RPMI8226 (cell line): ENCODE measurements around the gene CACHD1.

Experiments
- DNase-seq: peaks from one replicate; pipeline ENCODE4 v3.0.0-alpha.2; 2015

The CACHD1 gene

GRCh38 chr1:64555947-64556346 is 86.0 kb downstream of the CACHD1 start:
- DNase-seq = no peak

DNA sequence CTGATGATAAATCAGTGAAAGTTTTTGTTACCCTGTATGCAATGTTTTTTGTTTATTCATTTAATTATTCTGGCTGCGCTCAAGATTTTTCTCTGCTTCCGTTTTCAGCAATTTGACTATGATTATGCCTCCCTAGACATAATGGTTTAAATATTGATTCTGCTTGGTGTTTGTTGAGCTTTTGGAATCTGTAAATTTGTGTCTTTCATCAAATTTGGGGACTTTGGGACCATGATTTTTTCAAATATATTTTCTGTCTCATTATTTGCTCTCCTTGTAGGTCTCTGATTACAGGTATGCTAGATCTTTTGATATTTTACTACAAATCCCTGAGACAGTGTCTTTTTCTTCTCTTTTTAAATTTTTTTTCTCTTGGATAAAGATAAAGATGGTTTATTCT is 92.1 kb downstream of the CACHD1 start:
- no peak for DNase-seq

- DNase-seq = no peak
Observed at GRCh38 chr1:64563958-64564565, 94.1 kb downstream of the CACHD1 start.

DNA sequence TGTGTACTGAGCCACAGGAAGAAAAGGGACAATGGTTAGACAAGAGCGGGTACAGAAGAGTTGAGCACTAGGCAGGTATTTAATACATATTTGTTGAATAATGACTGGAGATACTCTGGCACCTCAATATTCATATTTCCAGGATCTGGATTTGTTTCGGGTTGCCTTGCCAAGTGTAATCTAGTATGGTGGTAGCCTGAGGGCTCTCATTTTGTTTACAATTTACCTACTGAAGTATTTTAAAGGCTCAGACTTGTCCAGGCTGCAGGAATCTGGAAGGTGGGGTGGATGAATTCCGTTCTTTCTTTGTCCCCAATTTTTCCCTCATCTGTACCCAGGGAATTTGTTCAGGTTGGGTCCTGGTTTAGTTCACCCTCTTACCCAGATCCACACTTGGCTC is 95.0 kb downstream of the CACHD1 start:
- DNase-seq = no peak

GRCh38 chr1:64567426-64568170 is 97.7 kb downstream of the CACHD1 start:
- DNase-seq = no peak

DNA sequence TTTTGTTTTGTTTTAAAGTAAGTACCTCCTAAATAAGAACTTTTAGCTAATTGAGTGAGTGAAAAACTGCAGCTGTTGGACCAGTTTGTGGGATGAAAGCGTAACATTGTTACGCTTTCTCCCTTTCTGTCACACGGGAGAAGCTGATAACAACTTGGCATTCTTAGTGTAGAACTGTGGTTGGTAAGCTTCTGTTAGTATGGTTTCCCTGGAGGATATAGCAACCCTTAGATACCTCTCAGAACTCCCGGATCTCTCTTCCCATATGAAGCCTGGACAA is 98.2 kb downstream of the CACHD1 start:
- DNase-seq = no peak

GRCh38 chr1:64569411-64569810 is 99.5 kb downstream of the CACHD1 start:
- DNase-seq = no peak

- no peak for DNase-seq
Observed at GRCh38 chr1:64570267-64570855, 100.4 kb downstream of the CACHD1 start.

DNA sequence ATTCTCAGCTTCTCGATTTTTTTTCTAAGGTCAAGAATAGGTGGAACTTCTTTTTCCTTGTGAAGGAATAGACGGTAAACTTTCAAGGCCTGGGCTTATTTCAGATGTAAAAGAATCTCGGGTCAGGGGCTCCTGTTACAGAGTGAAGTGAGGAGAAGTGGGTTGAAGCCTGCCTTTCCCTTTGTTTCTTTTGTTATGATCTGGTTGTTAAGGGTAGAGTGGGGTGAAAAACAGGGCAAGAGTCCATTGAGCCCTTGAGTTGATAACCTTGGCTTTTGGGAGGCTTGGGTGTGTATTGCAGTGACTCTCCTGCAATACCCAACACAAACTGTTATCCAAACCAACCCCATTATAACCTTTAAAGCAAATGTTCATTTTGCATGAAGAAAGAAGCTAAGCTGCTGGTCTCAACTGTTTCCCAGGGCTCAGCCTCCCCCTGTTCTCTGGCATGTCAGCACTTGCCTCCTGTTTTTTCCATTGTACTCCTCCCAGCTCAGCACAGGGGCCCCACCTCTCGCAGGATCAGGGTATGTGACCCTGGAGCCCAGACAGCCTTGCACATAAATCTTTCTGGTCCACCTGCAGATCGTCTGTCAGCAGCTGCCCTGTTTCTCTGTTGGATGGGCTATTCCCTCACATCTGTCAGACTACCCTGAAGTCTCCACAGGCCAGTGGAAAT is 102.4 kb downstream of the CACHD1 start:
- DNase-seq = no peak

DNA sequence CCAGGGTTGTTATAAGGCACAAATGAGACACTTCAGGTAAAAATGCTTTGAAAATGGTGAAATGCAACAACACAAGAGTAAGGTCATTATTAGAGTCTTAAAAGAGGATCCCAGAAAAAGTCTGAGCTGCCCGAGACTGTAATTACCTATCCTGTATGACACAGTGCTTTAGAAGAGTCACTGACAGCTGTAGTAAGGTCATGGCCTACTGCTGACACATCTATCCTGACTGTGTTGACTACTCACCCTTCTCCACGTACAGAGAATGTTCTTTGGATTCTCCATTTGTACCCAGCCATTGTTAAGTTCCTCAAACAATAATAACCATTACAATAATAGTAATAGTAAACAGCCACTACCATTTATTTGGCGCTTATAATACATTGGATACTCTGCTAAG is 104.4 kb downstream of the CACHD1 start:
- no peak for DNase-seq

GRCh38 chr1:64575881-64576676 is 106.2 kb downstream of the CACHD1 start:
- no peak for DNase-seq

DNA sequence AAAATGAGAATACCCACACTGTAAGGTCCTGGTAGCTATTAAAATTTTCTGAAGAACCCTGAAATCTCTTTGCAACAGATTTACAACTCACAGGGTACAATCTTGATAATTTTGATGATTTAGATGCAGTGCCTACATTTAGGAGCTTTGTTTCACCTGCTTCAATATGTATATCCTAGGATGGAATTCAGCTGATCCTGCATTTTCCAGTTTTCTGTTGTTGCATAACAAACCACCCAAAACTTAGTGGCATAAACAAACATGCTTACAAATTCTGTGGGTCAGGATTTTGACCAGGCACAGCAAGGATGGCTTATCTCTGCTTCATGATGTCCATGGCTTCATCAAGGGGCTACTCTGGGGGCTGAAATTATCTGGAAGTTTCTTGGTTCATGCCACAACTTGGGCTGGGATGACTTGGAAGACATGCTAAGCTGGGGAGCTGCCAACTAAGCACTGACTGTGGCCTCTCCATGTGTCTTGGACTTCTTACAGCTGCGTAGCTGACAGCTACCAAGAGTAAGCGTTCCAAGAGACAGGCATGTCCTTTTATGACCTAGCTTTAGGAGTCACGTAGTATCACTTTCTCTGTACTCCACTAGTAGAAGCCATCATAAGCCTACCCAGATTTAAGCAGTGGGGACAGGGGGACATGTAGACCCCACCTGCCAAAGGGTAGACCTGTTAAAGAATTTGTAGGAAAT is 108.5 kb downstream of the CACHD1 start:
- DNase-seq = no peak

GRCh38 chr1:64579767-64580166 is 109.8 kb downstream of the CACHD1 start:
- no peak for DNase-seq

GRCh38 chr1:64581135-64581842 is 111.4 kb downstream of the CACHD1 start:
- DNase-seq = no peak

- DNase-seq = no peak
Observed at GRCh38 chr1:64581843-64582185, 111.9 kb downstream of the CACHD1 start.

DNA sequence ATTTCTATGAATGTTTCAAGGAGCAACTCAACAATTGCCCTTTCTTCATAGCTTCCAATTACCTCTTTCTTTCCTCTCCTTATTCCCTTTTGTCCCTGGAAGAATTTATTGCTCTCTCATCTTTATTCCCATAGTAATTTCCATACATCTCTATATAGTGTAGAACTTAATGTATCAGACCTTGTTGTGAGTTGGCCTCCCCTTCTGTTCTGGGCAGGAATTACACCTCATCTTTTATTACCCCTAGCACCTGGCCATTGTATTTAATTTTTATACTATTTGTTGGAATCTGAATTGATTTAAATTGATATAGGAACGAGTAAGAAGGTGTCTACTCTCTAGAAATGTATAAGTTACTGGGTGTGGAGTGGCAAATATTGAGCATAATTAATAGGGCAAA is 114.5 kb downstream of the CACHD1 start:
- DNase-seq = no peak

GRCh38 chr1:64588876-64589275 is 118.9 kb downstream of the CACHD1 start:
- DNase-seq = no peak

- DNase-seq = no peak
Observed at GRCh38 chr1:64590316-64590715, 120.4 kb downstream of the CACHD1 start.

GRCh38 chr1:64594446-64594845 is 124.5 kb downstream of the CACHD1 start:
- no peak for DNase-seq

DNA sequence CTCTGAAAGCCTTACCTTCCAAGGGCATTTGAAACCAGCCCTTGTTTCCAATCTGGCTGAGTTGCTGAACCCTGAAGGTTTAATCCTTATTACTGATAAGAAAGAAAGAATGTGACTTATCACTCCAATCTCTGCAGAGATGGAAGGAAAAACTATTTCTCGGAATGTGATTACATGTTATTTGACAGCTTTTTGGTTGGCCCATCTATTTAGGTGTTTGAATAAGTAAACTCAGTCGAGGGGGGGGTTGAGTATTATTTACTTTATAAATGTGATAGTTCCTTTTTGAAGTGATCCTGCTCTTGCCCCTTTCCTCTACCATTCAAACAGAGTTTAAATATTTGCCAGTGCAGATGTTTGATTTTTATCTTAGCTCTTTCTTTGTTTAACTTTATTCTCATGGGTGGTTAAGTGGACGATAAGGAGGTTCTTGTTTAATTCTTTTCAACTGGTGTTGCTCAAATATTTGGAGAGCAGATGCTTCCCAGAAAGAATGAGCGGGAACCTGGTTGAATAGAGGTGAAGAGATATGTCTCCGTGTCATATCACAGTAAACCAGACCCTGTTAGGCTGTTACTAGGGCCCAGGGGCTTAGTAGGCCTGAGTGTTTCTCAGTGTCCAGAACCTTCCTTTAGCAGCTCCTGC is 126.1 kb downstream of the CACHD1 start:
- DNase-seq = no peak

DNA sequence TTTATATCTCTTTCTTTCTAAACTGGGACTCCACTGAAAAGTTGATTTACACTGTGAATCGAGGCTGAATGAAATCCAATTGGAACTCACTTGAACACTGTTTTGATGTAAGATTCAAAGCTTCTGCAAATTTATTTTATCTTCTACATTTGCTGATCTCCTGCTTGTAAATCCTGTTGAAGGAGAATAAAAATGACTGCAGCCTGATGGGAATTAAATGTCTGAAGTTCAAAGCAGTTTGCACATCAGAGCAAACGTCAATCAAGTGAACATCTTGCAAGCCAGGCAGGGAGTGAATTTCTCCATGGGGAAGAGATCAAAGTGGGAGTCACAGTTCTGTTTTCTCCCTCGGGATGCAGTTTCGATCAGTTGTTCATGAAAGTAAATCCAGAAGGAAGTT is 127.2 kb downstream of the CACHD1 start:
- no peak for DNase-seq
